RPMI8226 (cell line): Measurements from ENCODE around the gene PIK3R1.

Source experiments
- DNase-seq: peaks from one replicate; pipeline ENCODE4 v3.0.0-alpha.2; 2015

Gene PIK3R1

GRCh38 chr5:68253624-68254585 is 38.3 kb downstream of the PIK3R1 start:
- no peak for DNase-seq

- DNase-seq, result no peak
Measured at GRCh38 chr5:68254810-68255209, 39.3 kb downstream of the PIK3R1 start.

GRCh38 chr5:68255305-68256120 is 40.0 kb downstream of the PIK3R1 start:
- DNase-seq, result no peak

GRCh38 chr5:68257210-68257609 is 41.7 kb downstream of the PIK3R1 start:
- no peak for DNase-seq

- DNase-seq, result no peak
Measured at GRCh38 chr5:68258531-68258930, 43.0 kb downstream of the PIK3R1 start.

GRCh38 chr5:68259700-68260099 is 44.1 kb downstream of the PIK3R1 start:
- no peak for DNase-seq

GRCh38 chr5:68260467-68260866 is 44.9 kb downstream of the PIK3R1 start:
- no peak for DNase-seq

GRCh38 chr5:68261169-68261568 is 45.6 kb downstream of the PIK3R1 start:
- no peak for DNase-seq

GRCh38 chr5:68261569-68262065 is 46.1 kb downstream of the PIK3R1 start:
- DNase-seq, result no peak

- DNase-seq, result no peak
Measured at GRCh38 chr5:68264024-68264956, 48.7 kb downstream of the PIK3R1 start.

GRCh38 chr5:68265347-68265746 is 49.8 kb downstream of the PIK3R1 start:
- DNase-seq, result no peak

- DNase-seq, result no peak
Measured at GRCh38 chr5:68265822-68266395, 50.4 kb downstream of the PIK3R1 start.

GRCh38 chr5:68266457-68266856 is 50.9 kb downstream of the PIK3R1 start:
- DNase-seq, result no peak

GRCh38 chr5:68267066-68267465 is 51.5 kb downstream of the PIK3R1 start:
- no peak for DNase-seq

GRCh38 chr5:68268101-68268851 is 52.7 kb downstream of the PIK3R1 start:
- DNase-seq, result no peak

- no peak for DNase-seq
Measured at GRCh38 chr5:68268852-68269130, 53.2 kb downstream of the PIK3R1 start.

GRCh38 chr5:68269820-68270219 is 54.3 kb downstream of the PIK3R1 start:
- no peak for DNase-seq

GRCh38 chr5:68270399-68270975 is 54.9 kb downstream of the PIK3R1 start:
- no peak for DNase-seq

- DNase-seq, result no peak
Measured at GRCh38 chr5:68271124-68271523, 55.6 kb downstream of the PIK3R1 start.

- DNase-seq, result no peak
Measured at GRCh38 chr5:68272289-68272688, 56.7 kb downstream of the PIK3R1 start.

- no peak for DNase-seq
Measured at GRCh38 chr5:68273717-68274409, 58.3 kb downstream of the PIK3R1 start.
